GM18499 (cell line): ENCODE data around the gene CCDC184.
"Not testable (repeated sequence)": the region's sequence is repeated elsewhere in the genome, so short reads cannot be mapped to it uniquely, and the experiment has no call there.

Experiments used
- ATAC-seq: cut with Tn5 transposase; IDR thresholded peaks from one replicate; pipeline ENCODE4 v1.9.1; 2021; ENCODE audit warnings: moderate number of reproducible peaks; ENCODE audit not compliant: insufficient read depth, unreplicated experiment

Gene CCDC184

GRCh38 chr12:48183091-48183875, at the start of gene CCDC184:
CCDC184 (plus strand) TSS chr12:48183644; CDS start chr12:48184123, 479 bp downstream.
- no peak for ATAC-seq

- ATAC-seq, result no peak
Observed at GRCh38 chr12:48135027-48135426, 48.4 kb upstream of the CCDC184 start.

GRCh38 chr12:48142818-48143674, 40.4 kb upstream of the CCDC184 start:
- ATAC-seq, result no peak

GRCh38 chr12:48143898-48144297, 39.5 kb upstream of the CCDC184 start:
- no peak for ATAC-seq

GRCh38 chr12:48145981-48146380, 37.5 kb upstream of the CCDC184 start:
- ATAC-seq, result no peak

- no peak for ATAC-seq
Observed at GRCh38 chr12:48151103-48151771, 32.2 kb upstream of the CCDC184 start.

- ATAC-seq, result not testable (repeated sequence)
Observed at GRCh38 chr12:48155786-48156185, 27.7 kb upstream of the CCDC184 start.

- no peak for ATAC-seq
Observed at GRCh38 chr12:48156652-48157017, 26.8 kb upstream of the CCDC184 start.

- peak; percentile 75 for ATAC-seq
Observed at GRCh38 chr12:48157018-48157888, 26.2 kb upstream of the CCDC184 start, which contains the start of gene ASB8. ASB8 (minus strand) TSS chr12:48157515; CDS start chr12:48153496, 4,019 bp downstream.

GRCh38 chr12:48157889-48158370, 25.5 kb upstream of the CCDC184 start:
- peak; percentile 5 for ATAC-seq

- ATAC-seq, result no peak
Observed at GRCh38 chr12:48160046-48160445, 23.4 kb upstream of the CCDC184 start.

- no peak for ATAC-seq
Observed at GRCh38 chr12:48160807-48161206, 22.6 kb upstream of the CCDC184 start.

- ATAC-seq, result no peak
Observed at GRCh38 chr12:48163150-48163747, 20.2 kb upstream of the CCDC184 start.

GRCh38 chr12:48164451-48164850, 19.0 kb upstream of the CCDC184 start:
- ATAC-seq, result no peak

GRCh38 chr12:48165089-48165981, 18.1 kb upstream of the CCDC184 start:
- ATAC-seq, result no peak

- no peak for ATAC-seq
Observed at GRCh38 chr12:48169011-48169410, 14.4 kb upstream of the CCDC184 start.

- no peak for ATAC-seq
Observed at GRCh38 chr12:48175613-48176416, 7.6 kb upstream of the CCDC184 start.

- no peak for ATAC-seq
Observed at GRCh38 chr12:48176417-48176751, 7.1 kb upstream of the CCDC184 start.
